Adipocyte (in vitro differentiated cells): Measurements from ENCODE around the gene ABHD12B.
A peak's percentile ranks its signal among the peaks of the same experiment; 100 is the strongest.

ENCODE experiments used
- DNase-seq: peaks from one replicate; pipeline ENCODE4 v3.0.0-alpha.2; 2015; ENCODE audit warnings: low read depth
- H3K27me3 ChIP-seq: replicated peaks from 2 replicates; pipeline ENCODE4 v1.7.0; 2013; ENCODE audit warnings: mild to moderate bottlenecking, low read length, moderate library complexity; ENCODE audit not compliant: control insufficient read depth, insufficient read depth
- H3K36me3 ChIP-seq: 2 replicates; pipeline ENCODE4 v1.7.0; 2013; ENCODE audit warnings: low read length, mild to moderate bottlenecking, moderate library complexity; ENCODE audit not compliant: control insufficient read depth, insufficient read depth, severe bottlenecking
- H3K4me1 ChIP-seq: 2 replicates; pipeline ENCODE4 v1.7.0; 2013; ENCODE audit warnings: mild to moderate bottlenecking, low read length, moderate library complexity; ENCODE audit not compliant: control insufficient read depth, insufficient read depth
- H3K4me3 ChIP-seq: 2 replicates; pipeline ENCODE4 v1.7.0; 2013; ENCODE audit warnings: mild to moderate bottlenecking, low read length, moderate library complexity
- H3K9ac ChIP-seq: 2 replicates; pipeline ENCODE4 v1.7.0; 2013; ENCODE audit warnings: mild to moderate bottlenecking, low read length, moderate library complexity
- H3K9me3 ChIP-seq: 2 replicates; pipeline ENCODE4 v1.7.0; 2013; ENCODE audit warnings: mild to moderate bottlenecking, low read length, moderate library complexity; ENCODE audit not compliant: control insufficient read depth

ABHD12B gene, protein sequence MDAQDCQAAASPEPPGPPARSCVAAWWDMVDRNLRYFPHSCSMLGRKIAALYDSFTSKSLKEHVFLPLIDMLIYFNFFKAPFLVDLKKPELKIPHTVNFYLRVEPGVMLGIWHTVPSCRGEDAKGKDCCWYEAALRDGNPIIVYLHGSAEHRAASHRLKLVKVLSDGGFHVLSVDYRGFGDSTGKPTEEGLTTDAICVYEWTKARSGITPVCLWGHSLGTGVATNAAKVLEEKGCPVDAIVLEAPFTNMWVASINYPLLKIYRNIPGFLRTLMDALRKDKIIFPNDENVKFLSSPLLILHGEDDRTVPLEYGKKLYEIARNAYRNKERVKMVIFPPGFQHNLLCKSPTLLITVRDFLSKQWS

DNA sequence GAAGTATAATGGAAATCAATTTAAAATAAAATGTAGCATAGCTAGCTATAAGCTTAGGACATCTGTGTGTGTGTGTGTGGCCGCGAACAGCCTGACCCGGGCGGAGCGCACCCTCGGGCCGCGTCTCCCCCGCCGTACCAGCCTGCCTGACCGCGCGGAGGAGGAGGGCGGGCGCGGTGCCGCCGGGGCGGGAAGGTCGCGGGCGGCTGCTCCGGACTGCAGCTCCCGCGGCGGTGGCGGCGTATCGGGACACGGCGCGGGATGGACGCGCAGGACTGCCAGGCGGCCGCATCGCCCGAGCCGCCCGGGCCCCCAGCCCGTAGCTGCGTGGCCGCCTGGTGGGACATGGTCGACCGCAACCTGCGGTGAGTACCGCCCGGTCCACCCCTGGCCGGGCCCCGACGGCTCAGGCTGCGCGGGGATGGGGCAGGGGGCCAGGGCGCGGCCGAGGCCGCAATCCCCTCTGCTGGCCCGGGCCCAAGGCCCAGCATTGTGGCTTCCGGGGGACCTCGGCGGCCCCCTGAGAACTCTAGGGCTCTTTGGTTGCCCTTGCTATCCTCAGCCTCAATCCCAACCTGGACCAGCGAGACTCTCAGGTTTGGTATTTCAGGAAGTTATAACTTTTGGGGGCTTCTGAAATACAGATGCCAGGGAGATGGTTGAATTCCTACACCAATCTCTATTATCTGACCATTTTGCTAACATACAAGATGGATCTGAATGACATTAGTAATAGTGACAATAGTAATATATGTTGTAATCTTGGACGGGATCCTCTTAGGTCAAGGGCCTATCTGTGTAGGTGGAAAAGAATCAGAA is at the start of gene ABHD12B:
Gene ABHD12B, plus strand, starts transcription at position 140 of the 819 bp plus-strand sequence. Its CDS starts 122 bp downstream, at position 262.
- Histone ChIP-seq H3K4me3 (peak within 1 kb of the TSS; percentile 50), H3K27me3 (peaks cover 19% of the 10 kb centered on the region), H3K4me1 (peaks cover 23% of the 10 kb centered on the region)

GRCh38 chr14:50822501-50823042 is 49.3 kb upstream of the ABHD12B start:
- Histone ChIP-seq H3K36me3 (no peaks in the 10 kb centered on the region), H3K27me3 (no peaks in the 10 kb centered on the region), H3K9ac (no peak overlapping the region), H3K9me3 (no peaks in the 10 kb centered on the region), H3K4me3 (no peak overlapping the region), H3K4me1 (peaks cover 17% of the 10 kb centered on the region)
- DNase-seq = no peak

More for the DNA sequence above, at the start of gene ABHD12B:
- DNase-seq = peak; percentile 13
- Histone ChIP-seq H3K36me3 (no peaks in the 10 kb centered on the region), H3K9ac (no peak within 1 kb of the TSS), H3K9me3 (no peaks in the 10 kb centered on the region)

GRCh38 chr14:50823051-50823761 is 48.6 kb upstream of the ABHD12B start:
- H3K36me3 ChIP-seq = no peaks in the 10 kb centered on the region
- no peak overlapping the region for H3K9ac ChIP-seq
- H3K27me3 ChIP-seq = no peaks in the 10 kb centered on the region
- peaks cover 17% of the 10 kb centered on the region for H3K4me1 ChIP-seq
- H3K9me3 ChIP-seq = no peaks in the 10 kb centered on the region
- no peak overlapping the region for H3K4me3 ChIP-seq
- DNase-seq = no peak

DNA sequence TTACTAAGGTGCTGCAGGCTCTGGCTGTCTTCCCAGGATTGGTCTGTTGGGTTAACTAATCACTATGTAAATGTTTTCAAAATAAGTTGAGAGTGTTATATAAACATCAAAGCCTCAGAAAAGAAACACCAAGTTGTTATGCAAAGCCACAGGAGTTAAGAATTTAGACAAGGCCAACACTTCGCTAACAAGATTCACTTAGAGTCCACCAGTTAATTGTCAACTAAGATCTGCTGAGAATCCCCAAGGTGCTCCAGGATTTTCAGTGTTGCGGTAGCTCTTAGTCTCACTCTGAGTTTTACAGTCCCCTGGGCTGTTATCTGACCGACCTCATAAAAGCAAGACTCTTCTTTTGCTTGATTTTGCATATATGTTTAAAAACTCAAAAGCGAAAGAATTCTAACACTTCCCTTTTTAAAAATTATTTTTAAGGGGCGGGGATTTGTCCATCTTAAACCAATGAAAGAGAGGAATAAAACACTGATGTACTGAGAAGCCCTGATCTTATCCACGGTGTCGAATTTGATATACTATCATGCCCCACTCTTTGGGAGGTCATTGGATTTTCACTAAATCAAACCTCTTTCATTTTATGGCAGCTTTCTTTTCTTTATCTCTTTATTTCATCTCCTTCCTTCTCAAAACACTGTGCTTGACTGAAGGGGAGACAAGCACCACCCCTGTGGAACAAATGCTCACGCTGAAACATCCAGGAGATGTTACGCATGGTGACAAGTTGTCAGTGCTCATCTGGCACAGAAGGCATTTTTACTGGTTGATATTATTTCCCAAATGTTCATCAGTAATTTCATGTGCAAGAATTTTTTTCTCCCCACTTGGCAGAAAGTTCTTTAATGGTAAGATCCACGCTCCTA is 47.9 kb upstream of the ABHD12B start:
- no peak for DNase-seq

GRCh38 chr14:50825307-50825706 is 46.5 kb upstream of the ABHD12B start:
- DNase-seq = no peak
- H3K9ac ChIP-seq = no peak overlapping the region
- H3K9me3 ChIP-seq = no peaks in the 10 kb centered on the region
- no peaks in the 10 kb centered on the region for H3K27me3 ChIP-seq
- no peak overlapping the region for H3K4me3 ChIP-seq
- H3K36me3 ChIP-seq = no peaks in the 10 kb centered on the region
- H3K4me1 ChIP-seq = peaks cover 33% of the 10 kb centered on the region

More for the DNA sequence above, 47.9 kb upstream of the ABHD12B start:
- Histone ChIP-seq H3K9me3 (no peaks in the 10 kb centered on the region), H3K4me3 (no peak overlapping the region), H3K27me3 (no peaks in the 10 kb centered on the region), H3K4me1 (peaks cover 24% of the 10 kb centered on the region), H3K36me3 (no peaks in the 10 kb centered on the region), H3K9ac (no peak overlapping the region)

DNA sequence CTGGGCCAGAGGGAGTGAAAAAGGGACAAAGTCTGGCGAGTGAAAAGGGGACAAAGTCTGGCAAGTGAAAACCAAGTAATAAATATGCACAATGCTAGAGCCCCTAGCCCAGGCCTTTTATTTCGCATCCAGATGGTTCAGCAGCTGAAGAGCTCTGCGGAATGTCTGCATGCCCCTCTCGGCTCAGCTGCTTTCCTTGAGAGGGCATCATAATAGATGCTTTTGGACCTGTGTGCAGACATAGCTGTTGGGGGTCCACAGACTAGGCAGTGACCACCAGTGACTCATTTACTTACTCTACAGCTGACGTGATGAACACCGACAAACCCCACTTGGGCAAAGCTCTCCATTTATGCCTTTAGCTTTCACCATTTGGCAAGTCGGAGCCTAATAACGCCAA is 45.2 kb upstream of the ABHD12B start:
- H3K27me3 ChIP-seq = no peaks in the 10 kb centered on the region
- no peak for DNase-seq
- H3K9ac ChIP-seq = no peak overlapping the region
- no peaks in the 10 kb centered on the region for H3K9me3 ChIP-seq
- H3K4me3 ChIP-seq = no peak overlapping the region
- H3K36me3 ChIP-seq = no peaks in the 10 kb centered on the region
- peaks cover 36% of the 10 kb centered on the region for H3K4me1 ChIP-seq

- no peak for DNase-seq
- Histone ChIP-seq H3K27me3 (no peaks in the 10 kb centered on the region), H3K4me3 (peak overlapping the region; percentile 93), H3K9me3 (no peaks in the 10 kb centered on the region), H3K4me1 (peaks cover 26% of the 10 kb centered on the region), H3K36me3 (no peaks in the 10 kb centered on the region), H3K9ac (no peak overlapping the region)
Measured at GRCh38 chr14:50828721-50829488, 42.9 kb upstream of the ABHD12B start.

DNA sequence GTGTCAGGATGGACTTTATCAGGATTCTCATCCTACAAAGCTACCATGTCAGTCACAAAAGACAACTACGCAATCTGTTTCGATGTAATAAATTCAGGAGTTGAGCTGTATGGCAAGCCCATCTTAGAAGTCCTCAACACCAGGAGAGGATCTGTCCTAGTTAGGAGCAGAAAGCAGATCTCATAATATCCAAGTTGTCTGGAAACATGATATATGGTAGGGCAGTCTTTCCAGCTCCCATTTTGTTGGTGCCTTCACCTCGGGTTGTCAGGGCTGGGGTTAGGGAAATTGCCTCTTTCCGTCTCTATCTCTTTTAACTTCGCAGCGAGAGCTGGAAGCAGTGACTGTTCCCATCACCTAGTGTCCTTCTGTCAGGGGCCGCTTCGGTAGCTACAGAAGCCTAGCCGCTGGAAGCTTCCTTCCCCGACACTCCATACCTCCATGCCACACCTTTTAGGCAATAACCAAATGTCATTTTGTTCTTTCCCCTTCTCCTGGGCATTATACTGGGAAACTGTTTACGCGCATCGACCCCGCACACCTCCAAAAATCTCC is 42.3 kb upstream of the ABHD12B start:
- H3K9me3 ChIP-seq = no peaks in the 10 kb centered on the region
- peaks cover 24% of the 10 kb centered on the region for H3K4me1 ChIP-seq
- no peaks in the 10 kb centered on the region for H3K27me3 ChIP-seq
- peak overlapping the region; percentile 93 for H3K4me3 ChIP-seq
- no peaks in the 10 kb centered on the region for H3K36me3 ChIP-seq
- DNase-seq = no peak
- peak overlapping the region; percentile 78 for H3K9ac ChIP-seq

DNA sequence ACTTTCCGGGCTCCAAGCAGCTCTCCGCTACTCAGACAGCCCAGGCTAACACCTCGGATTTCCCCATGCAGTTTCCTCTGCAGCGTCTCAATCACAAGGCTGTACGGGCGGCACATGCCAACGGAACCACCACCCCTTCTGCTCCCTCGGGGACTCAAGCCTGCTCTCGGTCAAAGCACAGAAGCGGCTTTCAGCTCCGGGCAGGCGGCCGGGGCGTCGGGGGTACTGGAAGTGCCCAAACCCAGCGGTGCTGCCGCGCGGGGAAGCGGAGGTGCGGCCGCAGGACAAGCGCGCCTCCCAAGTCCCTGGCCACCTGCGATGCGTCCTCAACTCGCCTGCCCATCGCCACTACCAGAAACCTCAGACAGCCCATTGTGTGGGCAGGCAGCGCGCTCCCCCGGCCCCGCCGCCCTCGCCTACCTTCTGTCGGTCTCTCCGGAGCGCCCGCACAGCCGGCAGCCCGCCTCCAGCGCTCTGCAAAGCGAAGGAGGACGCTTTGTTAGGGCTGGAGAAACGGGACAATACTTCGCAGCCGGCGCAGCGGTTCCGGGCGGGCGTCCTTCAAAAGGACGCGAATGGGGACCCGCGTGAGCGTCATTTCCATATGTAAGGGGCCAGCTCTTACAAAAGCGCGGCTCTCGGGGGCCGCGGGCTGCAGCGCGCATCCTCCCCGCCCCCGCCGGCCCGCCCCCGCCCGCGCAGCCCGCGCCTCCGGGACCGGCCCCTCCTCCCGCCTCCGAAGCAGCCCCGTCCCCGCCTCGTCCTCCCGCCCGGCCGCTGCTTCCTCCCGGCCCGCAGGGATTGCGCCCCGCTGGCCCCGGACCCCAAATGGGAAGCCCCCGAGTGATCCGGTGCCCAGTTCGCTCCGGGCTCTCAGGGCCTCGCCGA is 41.6 kb upstream of the ABHD12B start:
- peak overlapping the region; percentile 89 for H3K9ac ChIP-seq
- H3K36me3 ChIP-seq = no peaks in the 10 kb centered on the region
- no peaks in the 10 kb centered on the region for H3K27me3 ChIP-seq
- DNase-seq = peak; percentile 68
- no peaks in the 10 kb centered on the region for H3K9me3 ChIP-seq
- peaks cover 24% of the 10 kb centered on the region for H3K4me1 ChIP-seq
- peak overlapping the region; percentile 93 for H3K4me3 ChIP-seq
